Stimulated activated CD8-positive, alpha-beta memory T cell treated with anti-CD3 and anti-CD28 coated beads, Interleukin-12 subunit alpha, Interleukin-12 subunit beta, amount 100 ng/mL, for 1 hour (primary cell): Measurements from ENCODE around the gene TRIM49C.
"Not testable (repeated sequence)": the region's sequence is repeated elsewhere in the genome, so short reads cannot be mapped to it uniquely, and the experiment has no call there.

Experiments used
- DNase-seq: peaks from one replicate; pipeline ENCODE4 v3.0.0-alpha.2; 2020; ENCODE audit warnings: low read depth

Gene TRIM49C

GRCh38 chr11:90030806-90031205 lies at the start of gene TRIM49C:
TSS of gene TRIM49C (plus strand) at chr11:90031106. CDS start at chr11:90035212, 4,106 bp downstream.
- DNase-seq, result not testable (repeated sequence)

- DNase-seq, result not testable (repeated sequence)
Observed at GRCh38 chr11:90024184-90024583, 6.7 kb upstream of the TRIM49C start.

GRCh38 chr11:90051591-90052209 lies 20.8 kb downstream of the TRIM49C start:
- DNase-seq, result not testable (repeated sequence)

GRCh38 chr11:90052311-90052710 lies 21.4 kb downstream of the TRIM49C start:
- DNase-seq, result not testable (repeated sequence)

GRCh38 chr11:90053545-90053944 lies 22.6 kb downstream of the TRIM49C start:
- DNase-seq, result not testable (repeated sequence)

GRCh38 chr11:90085650-90086049 lies 54.7 kb downstream of the TRIM49C start, which contains the start of gene UBTFL1:
TSS of gene UBTFL1 (plus strand) at chr11:90085950. CDS start at chr11:90085950, 0 bp downstream.
- DNase-seq, result not testable (repeated sequence)

- DNase-seq, result not testable (repeated sequence)
Observed at GRCh38 chr11:90088731-90089130, 57.8 kb downstream of the TRIM49C start.
